OCI-LY1 (cell line): ENCODE measurements around the gene HMHB1.

ENCODE experiments used
- EZH2 ChIP-seq: fragments of 200-600 bp; sonication (generic), shearing (Covaris generic); IDR thresholded peaks from 2 replicates; pipeline ENCODE4 v1.8.0; 2017; ENCODE audit warnings: borderline replicate concordance, mixed run types, mild to moderate bottlenecking, antibody characterized with exemption, low read length, moderate library complexity, mixed read lengths
- TF ChIP-seq, protein P1 (sequence below): fragments of 200-600 bp; sonication (generic), shearing (Covaris generic); IDR thresholded peaks from 2 replicates; pipeline ENCODE4 v1.5.1; 2017; ENCODE audit warnings: mild to moderate bottlenecking, antibody characterized with exemption, low read length, moderate library complexity, mixed read lengths

DNA sequence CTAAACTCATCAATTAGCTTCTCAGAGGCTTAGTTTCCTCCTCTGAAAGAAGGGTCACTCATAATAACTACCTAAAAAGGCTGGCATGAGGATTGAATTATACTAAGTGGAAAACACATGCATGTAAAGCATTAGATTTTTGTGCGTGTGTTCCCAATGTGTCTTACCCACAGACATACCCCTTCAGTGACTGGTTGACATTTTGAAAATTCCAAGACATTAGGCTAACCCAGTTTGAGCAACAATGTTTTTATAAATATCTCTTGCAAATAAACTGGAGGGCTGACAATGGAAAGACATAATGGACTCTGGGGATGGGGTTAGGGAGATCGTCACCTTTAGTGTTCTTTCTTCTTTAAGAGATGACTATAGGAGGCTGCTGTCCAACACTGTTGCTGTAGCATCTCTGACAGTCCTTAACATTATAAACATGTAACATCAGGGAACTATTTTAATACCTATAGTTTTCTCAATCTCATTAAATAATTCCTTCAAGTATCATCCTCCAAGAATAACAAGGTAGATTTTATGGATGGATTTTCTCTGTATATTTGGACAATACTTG lies 24.3 kb downstream of the HMHB1 start:
- TF ChIP-seq, protein P1, sequence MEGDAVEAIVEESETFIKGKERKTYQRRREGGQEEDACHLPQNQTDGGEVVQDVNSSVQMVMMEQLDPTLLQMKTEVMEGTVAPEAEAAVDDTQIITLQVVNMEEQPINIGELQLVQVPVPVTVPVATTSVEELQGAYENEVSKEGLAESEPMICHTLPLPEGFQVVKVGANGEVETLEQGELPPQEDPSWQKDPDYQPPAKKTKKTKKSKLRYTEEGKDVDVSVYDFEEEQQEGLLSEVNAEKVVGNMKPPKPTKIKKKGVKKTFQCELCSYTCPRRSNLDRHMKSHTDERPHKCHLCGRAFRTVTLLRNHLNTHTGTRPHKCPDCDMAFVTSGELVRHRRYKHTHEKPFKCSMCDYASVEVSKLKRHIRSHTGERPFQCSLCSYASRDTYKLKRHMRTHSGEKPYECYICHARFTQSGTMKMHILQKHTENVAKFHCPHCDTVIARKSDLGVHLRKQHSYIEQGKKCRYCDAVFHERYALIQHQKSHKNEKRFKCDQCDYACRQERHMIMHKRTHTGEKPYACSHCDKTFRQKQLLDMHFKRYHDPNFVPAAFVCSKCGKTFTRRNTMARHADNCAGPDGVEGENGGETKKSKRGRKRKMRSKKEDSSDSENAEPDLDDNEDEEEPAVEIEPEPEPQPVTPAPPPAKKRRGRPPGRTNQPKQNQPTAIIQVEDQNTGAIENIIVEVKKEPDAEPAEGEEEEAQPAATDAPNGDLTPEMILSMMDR, result no peak
- no peak for TF ChIP-seq EZH2
